Erythroblast (primary cell): ENCODE data around the gene NPM3.

ENCODE experiments used
- GATA1 ChIP-seq: IDR thresholded peaks from 2 replicates; pipeline ENCODE4 v1.6.1; 2011; ENCODE audit warnings: low read depth, mild to moderate bottlenecking, control low read depth, low read length, moderate library complexity
- POLR2A ChIP-seq: IDR thresholded peaks from 2 replicates; pipeline ENCODE4 v1.6.1; 2011; ENCODE audit warnings: mild to moderate bottlenecking, low read length

- peak; percentile 95 for TF ChIP-seq POLR2A
- no peak for TF ChIP-seq GATA1
Measured at GRCh38 chr10:101818119-101818871, 35.0 kb upstream of the NPM3 start, which contains the start of gene OGA.
